Measurements from ENCODE around the gene TMPRSS7.

Gene TMPRSS7, protein sequence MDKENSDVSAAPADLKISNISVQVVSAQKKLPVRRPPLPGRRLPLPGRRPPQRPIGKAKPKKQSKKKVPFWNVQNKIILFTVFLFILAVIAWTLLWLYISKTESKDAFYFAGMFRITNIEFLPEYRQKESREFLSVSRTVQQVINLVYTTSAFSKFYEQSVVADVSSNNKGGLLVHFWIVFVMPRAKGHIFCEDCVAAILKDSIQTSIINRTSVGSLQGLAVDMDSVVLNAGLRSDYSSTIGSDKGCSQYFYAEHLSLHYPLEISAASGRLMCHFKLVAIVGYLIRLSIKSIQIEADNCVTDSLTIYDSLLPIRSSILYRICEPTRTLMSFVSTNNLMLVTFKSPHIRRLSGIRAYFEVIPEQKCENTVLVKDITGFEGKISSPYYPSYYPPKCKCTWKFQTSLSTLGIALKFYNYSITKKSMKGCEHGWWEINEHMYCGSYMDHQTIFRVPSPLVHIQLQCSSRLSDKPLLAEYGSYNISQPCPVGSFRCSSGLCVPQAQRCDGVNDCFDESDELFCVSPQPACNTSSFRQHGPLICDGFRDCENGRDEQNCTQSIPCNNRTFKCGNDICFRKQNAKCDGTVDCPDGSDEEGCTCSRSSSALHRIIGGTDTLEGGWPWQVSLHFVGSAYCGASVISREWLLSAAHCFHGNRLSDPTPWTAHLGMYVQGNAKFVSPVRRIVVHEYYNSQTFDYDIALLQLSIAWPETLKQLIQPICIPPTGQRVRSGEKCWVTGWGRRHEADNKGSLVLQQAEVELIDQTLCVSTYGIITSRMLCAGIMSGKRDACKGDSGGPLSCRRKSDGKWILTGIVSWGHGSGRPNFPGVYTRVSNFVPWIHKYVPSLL

DNA sequence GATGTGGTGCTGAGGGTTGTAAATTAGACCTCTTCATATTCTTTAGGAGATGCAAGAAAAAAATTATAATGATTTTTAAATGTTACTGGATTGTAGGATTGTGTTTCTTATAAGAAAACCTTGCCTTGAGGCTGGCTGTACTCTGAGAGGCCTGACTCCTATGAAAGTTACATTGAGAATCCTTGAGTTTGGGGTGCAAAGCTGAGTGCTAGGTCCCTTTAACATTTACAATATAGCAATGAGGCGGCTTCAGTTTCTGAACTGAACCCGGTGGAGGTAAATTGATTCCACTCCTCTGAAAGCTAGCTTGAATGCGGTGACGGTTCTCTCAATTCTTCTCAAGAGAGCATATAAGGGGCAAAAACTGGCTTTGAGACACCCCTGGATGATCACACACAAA is at the start of gene TMPRSS7:
TMPRSS7 (plus strand) TSS at position 301 of the 400 bp plus-strand sequence. CDS start 110 bp downstream, outside the sequence.
- DNase-seq (ENCODE audit: low read depth in 3 of 3) = no peak

DNA sequence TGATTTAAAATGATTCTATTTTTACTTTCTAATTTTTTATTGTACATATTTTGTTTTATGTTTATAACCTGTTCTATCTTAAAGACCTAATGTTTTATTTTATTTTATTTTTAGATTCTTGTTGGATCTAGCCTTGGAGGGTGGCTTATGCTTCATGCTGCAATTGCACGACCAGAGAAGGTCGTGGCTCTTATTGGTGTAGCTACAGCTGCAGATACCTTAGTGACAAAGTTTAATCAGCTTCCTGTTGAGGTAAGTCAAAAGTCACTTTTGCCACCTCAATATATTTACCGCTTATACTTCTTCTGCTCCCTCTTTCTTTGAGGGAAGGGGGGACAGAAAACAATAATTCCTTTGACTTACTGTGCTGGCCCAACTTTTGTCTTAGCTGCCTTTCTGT is 47.7 kb upstream of the TMPRSS7 start:
- DNase-seq (ENCODE audit: low read depth in 3 of 3) = no peak

DNA sequence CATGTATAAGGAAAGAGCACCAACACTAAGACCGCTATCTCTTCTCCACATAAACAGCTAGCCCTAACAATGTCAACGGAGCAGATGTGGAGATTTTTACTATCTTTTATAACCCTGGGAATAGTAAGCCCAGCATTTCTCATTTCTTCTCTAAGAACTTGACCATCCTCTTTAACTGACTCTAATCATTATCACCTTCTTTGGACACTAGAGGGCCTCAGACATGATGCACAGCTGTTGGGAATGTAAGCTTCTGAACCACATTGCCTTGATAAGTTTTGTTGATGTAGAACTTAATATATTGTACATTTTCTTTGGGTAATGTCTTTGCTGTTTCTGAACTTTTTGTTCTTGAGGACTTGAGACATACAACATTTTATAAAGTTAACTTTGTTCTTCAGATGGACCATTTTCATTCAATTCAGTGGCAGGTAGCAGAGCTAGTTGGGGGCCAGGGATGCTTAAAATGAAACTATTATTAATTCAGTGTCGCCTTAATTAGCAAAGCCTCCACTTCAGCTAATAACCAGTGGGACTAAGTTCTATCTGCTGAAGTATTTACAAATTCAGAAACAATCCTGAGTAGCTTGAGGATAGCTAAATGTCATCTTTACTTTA is 45.4 kb upstream of the TMPRSS7 start:
- no peak for DNase-seq (ENCODE audit: low read depth in 3 of 3)

DNA sequence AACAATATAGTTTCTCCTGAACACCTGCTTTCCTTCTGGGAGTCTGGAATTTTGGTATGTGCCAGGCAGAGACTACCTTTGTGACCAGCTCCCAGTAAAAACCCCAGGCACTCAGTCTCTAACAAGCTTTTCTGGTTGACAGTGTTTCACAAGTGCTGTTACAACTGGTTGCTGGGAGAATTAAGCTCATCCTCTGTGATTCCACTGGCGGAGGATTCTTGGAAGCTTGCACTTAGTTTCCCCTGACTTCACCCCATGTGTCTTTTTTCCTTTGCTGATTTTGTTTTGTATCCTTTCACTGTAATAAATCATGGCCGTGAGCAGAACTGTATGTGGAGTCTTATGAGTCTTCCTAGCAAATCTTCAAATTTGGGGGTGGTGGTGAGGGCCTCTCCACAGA is 41.5 kb upstream of the TMPRSS7 start:
- no peak for DNase-seq (ENCODE audit: low read depth in 3 of 3)

DNA sequence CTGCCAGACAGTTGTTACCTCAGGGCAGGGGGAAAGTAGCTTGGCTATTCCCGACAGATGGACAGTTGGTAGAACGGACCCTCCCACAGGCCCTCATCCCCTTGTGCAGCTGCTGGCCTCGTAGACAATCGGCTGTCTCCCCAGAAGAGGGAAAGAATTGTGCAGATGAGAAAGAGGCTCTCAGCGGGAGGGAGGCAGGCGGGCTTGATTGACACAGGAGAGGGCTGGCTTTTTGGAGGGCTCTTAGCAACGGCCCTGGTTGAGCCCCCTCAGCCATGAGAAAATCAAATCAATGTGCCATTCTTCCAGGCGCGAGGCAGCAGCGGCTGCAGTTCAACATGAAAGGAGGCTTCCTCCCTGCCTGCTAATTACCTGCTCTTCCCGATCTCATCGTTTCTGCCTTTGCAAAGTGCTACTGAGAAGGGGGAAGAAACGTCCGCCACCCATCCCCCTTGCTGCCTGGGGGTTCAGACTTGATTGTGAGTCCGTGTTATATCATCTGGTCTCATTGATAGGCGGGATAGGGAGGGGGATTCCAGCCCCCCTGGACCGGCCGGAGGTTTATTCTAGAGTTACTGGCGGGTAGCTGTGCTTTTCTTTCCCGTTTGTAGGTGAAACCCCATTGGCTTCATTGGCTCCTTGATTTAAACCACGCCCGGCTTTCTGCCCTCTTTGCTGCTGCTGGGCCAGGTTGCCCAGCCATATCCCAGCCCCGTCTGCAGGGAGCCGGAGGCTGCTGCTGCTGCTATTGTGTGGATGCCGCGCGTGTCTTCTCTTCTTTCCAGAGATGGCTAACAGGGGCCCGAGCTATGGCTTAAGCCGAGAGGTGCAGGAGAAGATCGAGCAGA is 35.7 kb upstream of the TMPRSS7 start, which contains the start of gene TAGLN3:
TAGLN3 (plus strand) TSS at position 287 of the 848 bp plus-strand sequence; CDS start at position 788, 501 bp downstream.
- DNase-seq (ENCODE audit: low read depth in 3 of 3) = no peak

DNA sequence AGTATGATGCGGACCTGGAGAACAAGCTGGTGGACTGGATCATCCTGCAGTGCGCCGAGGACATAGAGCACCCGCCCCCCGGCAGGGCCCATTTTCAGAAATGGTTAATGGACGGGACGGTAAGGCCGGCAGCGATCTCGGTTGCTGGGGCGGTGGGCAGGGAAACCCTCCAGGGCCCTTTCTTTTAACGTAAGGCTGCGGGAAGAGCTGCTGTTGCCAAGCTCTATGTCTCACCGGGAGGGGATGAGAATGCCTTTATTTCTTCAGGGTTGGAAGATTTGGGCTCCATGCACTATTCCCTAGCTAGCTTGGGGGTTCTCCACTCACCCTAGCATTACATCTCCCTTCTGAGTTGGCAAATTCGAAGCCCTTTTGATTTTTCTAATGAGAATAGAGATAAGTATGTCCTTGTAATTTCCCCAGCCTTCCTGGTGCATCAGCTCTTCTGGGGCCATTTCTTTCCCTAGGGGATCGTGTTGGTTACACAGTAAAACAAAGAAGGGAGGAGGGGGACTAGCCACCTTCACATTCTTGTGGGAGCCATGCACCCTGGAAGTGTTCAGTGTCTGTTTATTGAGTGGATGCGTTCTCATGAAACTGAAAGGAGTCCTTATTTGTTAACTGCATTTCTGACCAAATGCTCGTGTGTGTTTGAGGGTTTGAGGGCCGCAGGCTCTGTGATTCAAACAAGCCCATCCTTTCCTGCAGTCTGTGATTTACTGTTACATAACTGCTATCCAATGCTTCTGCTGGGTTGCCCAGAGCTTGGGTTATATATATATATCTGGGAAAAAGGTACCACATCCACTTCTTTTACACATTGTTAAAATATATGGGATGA is 34.8 kb upstream of the TMPRSS7 start:
- no peak for DNase-seq (ENCODE audit: low read depth in 3 of 3)

DNA sequence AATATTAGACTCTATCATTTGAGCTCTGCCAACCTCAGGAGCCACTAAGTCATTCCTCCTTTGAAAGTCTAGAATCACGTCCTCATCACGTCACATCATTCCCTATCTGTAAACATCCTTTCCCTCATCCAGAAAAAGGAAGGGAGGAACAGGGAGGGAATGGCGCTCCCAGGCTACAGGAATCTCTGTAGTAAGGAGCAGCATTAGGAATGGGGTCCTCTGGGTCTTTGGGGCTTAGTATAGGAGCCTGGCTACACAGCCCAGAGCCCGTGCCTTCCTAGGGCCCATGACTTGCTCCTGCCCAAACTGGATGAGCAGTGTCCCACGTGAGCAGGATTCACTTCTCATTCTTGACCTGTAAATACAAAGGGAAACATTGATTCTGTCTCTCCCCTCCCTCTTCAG is 34.2 kb upstream of the TMPRSS7 start:
- DNase-seq (ENCODE audit: low read depth in 3 of 3) = no peak

DNA sequence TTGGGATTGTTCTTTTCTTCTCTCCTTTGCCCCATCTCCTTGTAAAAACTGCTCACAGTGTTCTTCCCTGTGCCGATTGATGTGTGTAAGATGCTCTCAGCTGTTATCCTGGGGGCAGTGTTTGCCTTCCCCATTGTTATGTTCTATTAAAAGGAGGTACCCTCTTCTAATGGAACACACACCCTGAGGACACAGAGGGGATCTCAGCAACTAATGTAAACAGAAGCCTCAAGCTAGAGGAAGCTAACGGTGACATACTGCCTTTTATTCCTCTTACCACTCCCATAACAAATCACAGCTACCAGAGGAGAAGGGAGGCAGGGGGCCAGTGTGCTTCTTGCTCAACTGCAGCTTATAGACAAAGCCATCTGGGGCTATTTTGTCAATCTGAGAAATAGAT is 33.6 kb upstream of the TMPRSS7 start:
- no peak for DNase-seq (ENCODE audit: low read depth in 3 of 3)

DNA sequence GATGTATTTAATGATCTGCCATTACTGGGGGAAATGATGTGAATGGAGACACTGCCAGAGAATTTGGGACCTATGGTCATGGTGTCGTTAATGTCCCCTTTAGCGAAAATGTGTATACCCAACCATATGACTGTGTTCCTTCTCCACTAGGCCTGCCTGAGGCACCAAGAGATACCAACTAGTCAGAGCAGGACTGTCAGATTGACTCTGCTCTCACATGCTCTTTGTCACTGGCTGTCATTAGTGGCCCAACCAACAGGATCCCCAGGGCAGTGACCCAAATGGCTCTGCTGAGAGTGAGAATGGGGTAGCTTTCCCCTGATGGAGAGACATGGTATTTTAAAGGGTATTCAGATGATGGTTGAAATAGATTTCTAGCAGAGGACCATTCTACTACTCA is 33.0 kb upstream of the TMPRSS7 start:
- no peak for DNase-seq (ENCODE audit: low read depth in 3 of 3)

DNA sequence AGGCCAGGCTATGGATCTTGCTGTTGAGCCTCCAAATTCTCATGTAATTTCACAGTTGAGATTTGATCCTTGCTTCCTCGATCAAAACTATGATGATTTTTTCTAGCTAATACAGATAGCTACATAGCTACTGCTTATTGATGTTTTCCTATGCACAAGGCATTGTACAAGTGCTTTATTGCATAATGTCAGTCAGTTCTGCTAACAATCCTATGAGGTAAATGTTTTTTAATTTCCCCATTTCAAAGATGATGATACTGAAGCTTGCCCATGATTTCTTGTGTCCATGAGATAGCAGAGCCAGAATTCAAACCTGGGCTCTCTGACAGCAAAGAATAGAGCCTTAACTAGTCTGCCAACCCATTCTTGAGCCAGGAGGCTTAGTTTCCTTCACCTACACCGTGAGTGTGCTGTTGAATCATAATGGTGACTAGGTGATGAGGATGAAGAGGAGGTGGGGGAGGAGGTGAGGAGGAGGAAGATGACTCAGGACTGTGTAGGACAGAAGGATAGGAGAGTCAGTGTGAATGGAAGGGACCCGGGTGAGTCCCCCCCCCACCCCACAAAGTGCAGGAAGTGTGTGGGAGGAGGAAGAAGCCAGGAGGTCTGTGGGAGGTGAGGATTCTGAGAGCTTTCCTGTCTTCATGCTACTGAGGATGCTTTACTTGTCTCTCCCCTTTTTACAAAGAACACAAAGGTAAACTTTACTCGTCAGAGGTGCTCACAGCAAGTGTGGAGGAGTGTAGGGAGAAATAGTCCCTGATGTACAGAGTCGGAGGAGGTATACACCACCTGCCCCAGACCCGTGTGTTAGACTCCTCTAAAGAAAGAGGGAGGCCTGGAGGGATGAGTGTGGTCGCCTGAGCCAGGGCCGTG is 32.2 kb upstream of the TMPRSS7 start:
- DNase-seq (ENCODE audit: low read depth in 3 of 3) = peak; percentile 29 to 61 (median 33)

DNA sequence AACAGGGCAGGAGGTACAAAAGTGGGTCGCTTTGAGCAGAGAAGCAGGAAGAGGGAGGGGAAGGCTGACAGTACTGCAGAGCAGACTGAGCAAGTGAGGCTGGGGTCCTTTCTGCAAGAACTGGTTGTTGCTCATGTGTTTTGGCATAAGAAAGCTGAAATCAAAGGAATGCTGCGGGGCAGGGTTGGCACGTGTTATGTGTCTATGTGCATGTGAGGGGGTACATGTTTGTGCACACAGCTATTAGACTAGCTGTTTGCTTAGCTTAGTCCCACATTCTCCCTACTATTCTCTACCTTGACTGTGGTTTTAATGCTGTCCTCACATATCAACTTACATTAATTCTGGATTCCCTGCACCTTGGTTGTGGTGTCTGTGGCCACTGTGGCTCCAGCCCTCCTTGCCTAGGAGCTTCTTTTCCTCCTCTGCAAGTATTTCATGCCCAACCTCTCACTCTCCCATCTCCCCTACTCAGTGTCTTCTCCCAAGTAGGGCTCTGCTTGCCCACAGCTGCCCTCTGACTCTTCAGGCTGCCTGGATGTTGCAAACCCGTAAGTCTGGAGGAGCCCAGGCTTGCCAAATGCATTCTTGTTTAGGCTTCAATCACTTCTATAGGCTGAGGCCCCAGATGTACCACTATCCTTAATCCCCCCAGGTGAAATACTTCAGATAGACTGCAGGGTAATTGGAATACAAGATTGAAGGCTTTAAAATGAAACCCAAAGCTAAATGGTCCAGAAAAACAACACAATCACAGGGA is 31.0 kb upstream of the TMPRSS7 start:
- no peak for DNase-seq (ENCODE audit: low read depth in 3 of 3)

DNA sequence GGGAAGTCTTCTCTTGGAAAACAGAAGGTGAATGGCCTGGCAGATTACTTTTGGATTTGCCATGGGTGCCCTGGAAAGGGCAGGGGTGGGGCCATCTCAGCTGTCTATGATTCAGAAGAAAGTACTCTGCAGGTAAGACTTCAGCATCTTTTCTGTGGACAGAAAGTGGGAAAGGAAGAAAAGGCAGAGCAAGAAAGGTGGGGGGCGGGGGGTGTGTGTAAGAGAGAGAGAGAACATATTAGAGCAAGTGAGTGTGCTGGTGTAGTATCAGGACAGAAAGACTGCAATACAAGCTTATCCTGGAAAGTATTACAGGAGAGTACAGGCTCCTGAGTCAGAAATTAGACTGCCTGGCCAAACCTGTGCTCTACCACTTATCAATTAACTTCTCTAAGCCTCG is 30.3 kb upstream of the TMPRSS7 start:
- DNase-seq (ENCODE audit: low read depth in 3 of 3) = no peak

DNA sequence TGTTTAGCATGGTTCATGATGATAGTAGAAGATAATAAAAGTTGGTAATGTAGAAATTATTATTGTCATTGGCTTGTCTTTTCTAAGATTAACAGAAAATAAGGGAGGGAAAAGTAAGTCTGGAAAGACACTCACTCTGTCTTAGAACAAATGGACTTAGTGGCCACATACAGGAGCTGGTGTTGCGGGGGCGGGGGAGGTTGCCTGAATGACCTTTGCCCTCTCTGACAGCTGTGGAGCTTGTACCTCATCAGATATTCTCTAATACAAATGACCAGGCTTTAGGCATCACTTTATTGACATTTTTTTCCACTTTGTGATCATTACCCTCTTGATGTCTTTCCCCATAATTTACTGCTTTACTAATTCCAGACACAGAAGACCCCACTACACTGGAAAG is 29.9 kb upstream of the TMPRSS7 start:
- DNase-seq (ENCODE audit: low read depth in 3 of 3) = no peak

DNA sequence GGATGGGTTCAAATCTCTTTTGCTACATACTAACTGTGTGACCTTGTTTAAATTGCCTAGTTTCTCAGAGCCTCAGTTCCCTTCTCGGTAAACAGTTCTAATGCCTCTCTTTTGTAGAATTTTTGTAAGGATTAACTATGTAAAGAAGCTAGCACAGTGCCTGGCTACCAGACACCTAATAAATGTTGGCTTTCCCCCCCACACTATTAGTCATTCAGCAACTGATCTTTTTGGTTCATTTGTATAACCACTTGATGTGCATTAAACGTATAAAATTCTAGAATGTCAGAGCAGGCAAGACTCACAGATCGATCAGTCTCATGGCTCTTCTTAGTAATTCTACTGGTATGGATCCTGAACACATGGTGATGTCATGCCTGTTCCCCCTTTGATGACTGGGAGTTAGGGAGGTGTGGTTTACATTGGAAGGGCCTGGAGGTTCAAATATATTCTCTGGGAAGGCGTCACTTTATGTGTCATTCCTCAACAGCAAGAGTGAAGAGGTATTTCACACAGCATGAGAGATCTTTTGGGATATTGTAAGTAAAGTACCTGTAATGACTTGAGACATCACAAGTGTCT is 29.4 kb upstream of the TMPRSS7 start:
- no peak for DNase-seq (ENCODE audit: low read depth in 3 of 3)

DNA sequence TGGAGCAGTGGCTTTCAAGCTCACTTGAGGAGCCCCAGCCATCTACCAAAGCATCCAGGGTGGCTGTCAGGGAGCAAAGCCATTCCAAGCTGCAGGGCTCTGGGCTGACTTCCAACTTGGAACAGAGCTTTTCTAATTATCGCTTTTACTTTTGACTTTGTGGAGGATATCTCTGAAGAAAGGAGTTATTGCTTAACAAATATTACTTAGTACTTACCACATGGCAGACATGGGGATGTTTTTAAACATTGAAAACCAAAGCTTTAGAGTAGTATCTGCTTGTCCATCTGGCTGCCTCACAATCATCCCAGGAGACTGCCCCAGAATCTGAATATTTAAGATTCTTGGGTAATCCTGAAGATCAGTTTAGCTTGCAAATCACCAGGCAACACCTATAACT is 26.9 kb upstream of the TMPRSS7 start:
- no peak for DNase-seq (ENCODE audit: low read depth in 3 of 3)

DNA sequence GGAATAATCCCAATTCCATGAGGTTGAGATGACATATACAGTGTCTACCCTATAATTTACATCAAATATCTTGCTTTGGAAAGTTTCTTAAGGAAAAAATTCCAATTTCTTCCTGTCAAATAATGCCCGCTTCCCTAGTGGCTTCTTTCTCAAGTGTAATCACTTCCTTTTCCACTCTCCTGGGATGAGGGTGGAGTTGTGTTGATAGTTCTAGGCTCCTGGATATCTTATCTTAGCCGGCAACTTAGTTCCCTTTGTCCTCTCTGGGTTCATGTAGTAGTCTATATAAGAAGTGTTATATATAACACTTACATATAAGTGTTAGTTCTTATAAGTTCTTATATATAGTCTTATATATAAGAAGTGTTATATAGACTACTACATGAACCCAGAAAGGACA is 24.9 kb upstream of the TMPRSS7 start:
- no peak for DNase-seq (ENCODE audit: low read depth in 3 of 3)

DNA sequence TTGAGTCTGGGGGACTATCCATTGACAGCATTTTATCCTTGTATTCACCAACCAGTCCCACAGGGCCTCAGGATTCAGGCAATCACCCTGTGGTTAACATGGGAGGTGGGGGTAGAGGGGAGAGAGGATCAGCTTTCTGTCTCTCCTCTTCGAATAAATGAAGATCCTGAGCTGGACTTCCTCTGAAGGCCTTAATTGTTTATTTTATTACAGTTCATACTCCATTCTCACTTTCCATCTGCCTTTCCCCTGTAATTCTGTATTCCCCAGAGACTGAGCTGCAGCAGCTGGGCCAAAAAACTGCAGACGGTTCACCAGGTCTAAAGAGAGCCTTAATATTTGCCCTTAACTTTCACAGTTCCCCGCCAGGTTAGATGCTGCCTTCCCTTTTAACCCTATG is 23.9 kb upstream of the TMPRSS7 start:
- DNase-seq (ENCODE audit: low read depth in 3 of 3) = no peak

DNA sequence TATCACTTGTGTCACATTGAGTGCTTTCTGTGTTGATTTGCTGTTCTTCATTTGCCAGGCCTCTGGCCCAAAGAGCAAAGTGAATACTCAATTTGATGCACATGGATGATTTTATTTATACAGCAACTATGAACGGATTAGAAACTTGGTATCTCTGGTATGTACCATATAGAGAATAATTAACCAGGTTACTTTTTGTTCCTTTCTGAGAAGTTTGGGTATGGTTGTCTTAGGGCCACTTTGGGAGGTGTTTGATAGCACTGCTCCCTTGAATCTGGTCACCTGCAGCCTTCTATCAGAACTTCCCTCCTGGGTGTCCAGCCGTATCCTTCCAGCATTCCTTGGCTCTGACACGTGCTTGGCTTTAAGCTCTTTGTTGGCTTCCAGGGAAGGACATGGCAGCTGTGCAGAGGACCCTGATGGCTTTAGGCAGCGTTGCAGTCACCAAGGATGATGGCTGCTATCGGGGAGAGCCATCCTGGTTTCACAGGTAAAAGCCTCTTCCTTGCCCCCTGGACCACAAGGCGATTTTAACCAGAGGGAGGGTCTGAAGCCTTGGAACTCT is 23.1 kb upstream of the TMPRSS7 start:
- no peak for DNase-seq (ENCODE audit: low read depth in 3 of 3)

Measured in stimulated activated CD4-positive, alpha-beta T cell treated with anti-CD3 and anti-CD28 coated beads, TNF-alpha, amount 100 ng/mL, for 24 hours (primary cell).